ENCODE results near the gene EHMT2.
"Not testable (repeated sequence)": the region's sequence is repeated elsewhere in the genome, so short reads cannot be mapped to it uniquely, and the experiment has no call there.

The EHMT2 gene

DNA sequence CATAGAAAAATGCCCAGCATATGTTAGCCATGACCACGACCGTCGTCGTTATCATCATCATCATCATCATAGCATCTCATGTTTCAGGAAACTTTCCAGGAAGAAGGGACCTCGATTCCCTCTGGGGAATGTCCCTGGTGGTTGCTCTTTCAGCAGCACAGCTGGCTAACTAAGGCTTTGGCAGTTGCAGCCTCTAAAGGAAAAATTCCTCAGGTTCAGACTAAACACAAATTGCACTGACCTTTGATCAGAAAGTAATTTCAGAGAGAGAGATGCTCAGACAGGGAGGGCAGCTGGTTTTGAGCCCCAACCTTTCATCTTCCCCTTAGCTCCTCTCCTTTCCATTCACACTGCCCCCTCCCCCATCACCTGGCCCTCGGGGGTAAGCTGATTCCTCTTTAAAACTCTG is 42.8 kb upstream of the EHMT2 start:
- no peak for ATAC-seq (ENCODE audit: insufficient read depth, low read depth)
- no peak for DNase-seq
- H4K20me1 ChIP-seq (ENCODE audit: insufficient read depth, low read length) = no peaks in the 10 kb centered on the region; the same call in 1 of the 2 replicates
- H3K4me3 ChIP-seq (ENCODE audit: low read depth in 1 of 2, low read length in 2 of 2) = no peak overlapping the region
- TF ChIP-seq EZH2 (IDR thresholded peaks at IDR 0.05; ENCODE audit: borderline replicate concordance, low read depth, low read length, severe bottlenecking) = no peak
- TF ChIP-seq, protein P1, sequence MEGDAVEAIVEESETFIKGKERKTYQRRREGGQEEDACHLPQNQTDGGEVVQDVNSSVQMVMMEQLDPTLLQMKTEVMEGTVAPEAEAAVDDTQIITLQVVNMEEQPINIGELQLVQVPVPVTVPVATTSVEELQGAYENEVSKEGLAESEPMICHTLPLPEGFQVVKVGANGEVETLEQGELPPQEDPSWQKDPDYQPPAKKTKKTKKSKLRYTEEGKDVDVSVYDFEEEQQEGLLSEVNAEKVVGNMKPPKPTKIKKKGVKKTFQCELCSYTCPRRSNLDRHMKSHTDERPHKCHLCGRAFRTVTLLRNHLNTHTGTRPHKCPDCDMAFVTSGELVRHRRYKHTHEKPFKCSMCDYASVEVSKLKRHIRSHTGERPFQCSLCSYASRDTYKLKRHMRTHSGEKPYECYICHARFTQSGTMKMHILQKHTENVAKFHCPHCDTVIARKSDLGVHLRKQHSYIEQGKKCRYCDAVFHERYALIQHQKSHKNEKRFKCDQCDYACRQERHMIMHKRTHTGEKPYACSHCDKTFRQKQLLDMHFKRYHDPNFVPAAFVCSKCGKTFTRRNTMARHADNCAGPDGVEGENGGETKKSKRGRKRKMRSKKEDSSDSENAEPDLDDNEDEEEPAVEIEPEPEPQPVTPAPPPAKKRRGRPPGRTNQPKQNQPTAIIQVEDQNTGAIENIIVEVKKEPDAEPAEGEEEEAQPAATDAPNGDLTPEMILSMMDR (IDR thresholded peaks at IDR 0.05; ENCODE audit: borderline replicate concordance, extremely low read depth, low read length, poor library complexity, severe bottlenecking) = no peak
- peaks cover 13% of the 10 kb centered on the region for H3K27me3 ChIP-seq (ENCODE audit: insufficient read depth, low read length, poor library complexity)
- no peaks in the 10 kb centered on the region for H3K4me1 ChIP-seq (ENCODE audit: insufficient read depth, low read length)
- no peak overlapping the region for H3K27ac ChIP-seq (ENCODE audit: low read length)
- no peaks in the 10 kb centered on the region for H3K79me2 ChIP-seq (ENCODE audit: insufficient read depth, low read length)
- H2AFZ ChIP-seq (ENCODE audit: low read depth, low read length) = no peak overlapping the region
- H3K9ac ChIP-seq (ENCODE audit: low read depth, low read length) = no peak overlapping the region
- H3K36me3 ChIP-seq (ENCODE audit: insufficient read depth, low read length) = no peaks in the 10 kb centered on the region
- H3K4me2 ChIP-seq (ENCODE audit: insufficient read depth, low read length) = no peak overlapping the region
- H3K9me3 ChIP-seq (ENCODE audit: insufficient read depth, low read length, severe bottlenecking) = no peaks in the 10 kb centered on the region

DNA sequence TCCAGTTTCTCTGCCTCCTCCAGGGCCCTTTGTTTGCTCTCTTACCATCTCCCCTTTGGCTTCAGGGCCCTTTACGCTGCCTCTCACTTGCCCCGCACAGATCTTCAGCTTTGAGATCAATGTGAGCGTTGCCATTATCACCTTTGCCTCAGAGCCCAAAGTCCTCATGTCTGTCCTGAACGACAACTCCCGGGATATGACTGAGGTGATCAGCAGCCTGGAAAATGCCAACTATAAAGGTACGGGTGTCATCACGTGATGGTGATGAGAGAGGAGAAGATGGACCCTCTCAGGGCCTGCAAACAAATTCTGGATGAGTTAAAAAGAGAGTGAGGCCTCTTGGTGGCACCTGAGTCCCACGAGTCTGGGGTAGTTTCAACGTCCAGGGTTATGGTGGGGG is 38.3 kb upstream of the EHMT2 start:
- no peak overlapping the region for H2AFZ ChIP-seq (ENCODE audit: low read depth, low read length)
- H3K4me2 ChIP-seq (ENCODE audit: insufficient read depth, low read length) = no peak overlapping the region

DNA sequence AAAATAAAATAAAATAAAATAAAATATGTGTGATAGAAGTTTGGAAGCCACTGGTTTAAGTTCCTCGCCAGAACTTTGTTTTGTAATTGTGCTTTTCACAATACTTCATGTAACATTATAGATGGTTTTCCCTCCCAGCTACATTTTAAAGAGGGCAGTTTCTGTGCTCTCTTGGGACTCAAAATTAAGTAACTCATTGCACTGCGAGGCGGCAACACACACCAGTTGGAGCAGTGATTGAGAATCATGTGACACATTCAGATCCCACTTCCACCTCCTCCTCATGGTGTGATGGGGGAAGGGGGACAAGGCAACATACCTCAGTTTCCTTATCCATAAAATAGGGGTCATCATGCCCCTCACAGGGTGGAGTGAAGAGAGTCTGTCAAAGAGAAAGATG is 37.5 kb upstream of the EHMT2 start:
- TF ChIP-seq, protein P1 (IDR thresholded peaks at IDR 0.05; ENCODE audit: borderline replicate concordance, extremely low read depth, low read length, poor library complexity, severe bottlenecking) = no peak
- TF ChIP-seq EZH2 (IDR thresholded peaks at IDR 0.05; ENCODE audit: borderline replicate concordance, low read depth, low read length, severe bottlenecking) = no peak
- no peaks in the 10 kb centered on the region for H3K36me3 ChIP-seq (ENCODE audit: insufficient read depth, low read length)
- peaks cover 3% of the 10 kb centered on the region for H3K27me3 ChIP-seq (ENCODE audit: insufficient read depth, low read length, poor library complexity)
- H4K20me1 ChIP-seq (ENCODE audit: insufficient read depth, low read length) = no peaks in the 10 kb centered on the region
- DNase-seq = no peak
- no peak overlapping the region for H2AFZ ChIP-seq (ENCODE audit: low read depth, low read length)
- no peaks in the 10 kb centered on the region for H3K9me3 ChIP-seq (ENCODE audit: insufficient read depth, low read length, severe bottlenecking)
- H3K27ac ChIP-seq (ENCODE audit: low read length) = no peak overlapping the region
- no peaks in the 10 kb centered on the region for H3K79me2 ChIP-seq (ENCODE audit: insufficient read depth, low read length)
- ATAC-seq (ENCODE audit: insufficient read depth, low read depth) = no peak
- H3K4me2 ChIP-seq (ENCODE audit: insufficient read depth, low read length) = no peak overlapping the region
- no peak overlapping the region for H3K4me3 ChIP-seq (ENCODE audit: low read depth in 1 of 2, low read length in 2 of 2)
- no peak overlapping the region for H3K9ac ChIP-seq (ENCODE audit: low read depth, low read length)
- no peaks in the 10 kb centered on the region for H3K4me1 ChIP-seq (ENCODE audit: insufficient read depth, low read length)

More for the DNA sequence above, 38.3 kb upstream of the EHMT2 start:
- no peak for DNase-seq
- ATAC-seq (ENCODE audit: insufficient read depth, low read depth) = no peak
- H3K9me3 ChIP-seq (ENCODE audit: insufficient read depth, low read length, severe bottlenecking) = no peaks in the 10 kb centered on the region
- no peak overlapping the region for H3K9ac ChIP-seq (ENCODE audit: low read depth, low read length)
- peaks cover 3% of the 10 kb centered on the region for H3K27me3 ChIP-seq (ENCODE audit: insufficient read depth, low read length, poor library complexity)
- TF ChIP-seq, protein P1 (IDR thresholded peaks at IDR 0.05; ENCODE audit: borderline replicate concordance, extremely low read depth, low read length, poor library complexity, severe bottlenecking) = no peak
- TF ChIP-seq EZH2 (IDR thresholded peaks at IDR 0.05; ENCODE audit: borderline replicate concordance, low read depth, low read length, severe bottlenecking) = no peak
- no peaks in the 10 kb centered on the region for H3K79me2 ChIP-seq (ENCODE audit: insufficient read depth, low read length)
- no peaks in the 10 kb centered on the region for H3K4me1 ChIP-seq (ENCODE audit: insufficient read depth, low read length)
- no peaks in the 10 kb centered on the region for H3K36me3 ChIP-seq (ENCODE audit: insufficient read depth, low read length)
- H4K20me1 ChIP-seq (ENCODE audit: insufficient read depth, low read length) = no peaks in the 10 kb centered on the region
- no peak overlapping the region for H3K27ac ChIP-seq (ENCODE audit: low read length)
- H3K4me3 ChIP-seq (ENCODE audit: low read depth in 1 of 2, low read length in 2 of 2) = no peak overlapping the region

DNA sequence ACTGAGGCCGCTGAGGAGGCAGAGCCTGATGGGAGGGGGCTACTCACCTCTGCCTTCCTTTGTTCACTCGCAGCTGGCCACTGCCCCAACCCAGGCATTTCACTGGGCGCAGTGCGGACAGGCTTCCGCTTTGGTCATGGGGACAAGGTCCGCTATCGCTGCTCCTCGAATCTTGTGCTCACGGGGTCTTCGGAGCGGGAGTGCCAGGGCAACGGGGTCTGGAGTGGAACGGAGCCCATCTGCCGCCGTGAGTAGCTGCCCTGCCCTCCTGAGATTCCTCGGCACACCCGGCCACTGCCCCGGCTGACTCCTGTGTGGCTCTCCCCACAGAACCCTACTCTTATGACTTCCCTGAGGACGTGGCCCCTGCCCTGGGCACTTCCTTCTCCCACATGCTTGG is 36.0 kb upstream of the EHMT2 start:
- TF ChIP-seq EZH2 (IDR thresholded peaks at IDR 0.05; ENCODE audit: borderline replicate concordance, low read depth, low read length, severe bottlenecking) = no peak
- TF ChIP-seq, protein P1 (IDR thresholded peaks at IDR 0.05; ENCODE audit: borderline replicate concordance, extremely low read depth, low read length, poor library complexity, severe bottlenecking) = no peak
- DNase-seq (no peak), ATAC-seq (ENCODE audit: insufficient read depth, low read depth) (no peak)
- H3K4me1 ChIP-seq (ENCODE audit: insufficient read depth, low read length) = no peaks in the 10 kb centered on the region
- no peaks in the 10 kb centered on the region for H3K9me3 ChIP-seq (ENCODE audit: insufficient read depth, low read length, severe bottlenecking)
- no peak overlapping the region for H3K4me2 ChIP-seq (ENCODE audit: insufficient read depth, low read length)
- no peaks in the 10 kb centered on the region for H4K20me1 ChIP-seq (ENCODE audit: insufficient read depth, low read length)
- H3K27ac ChIP-seq (ENCODE audit: low read length) = no peak overlapping the region
- no peaks in the 10 kb centered on the region for H3K36me3 ChIP-seq (ENCODE audit: insufficient read depth, low read length)
- no peak overlapping the region for H2AFZ ChIP-seq (ENCODE audit: low read depth, low read length)
- no peaks in the 10 kb centered on the region for H3K79me2 ChIP-seq (ENCODE audit: insufficient read depth, low read length)
- H3K27me3 ChIP-seq (ENCODE audit: insufficient read depth, low read length, poor library complexity) = peaks cover 3% of the 10 kb centered on the region
- no peak overlapping the region for H3K4me3 ChIP-seq (ENCODE audit: low read depth in 1 of 2, low read length in 2 of 2)
- H3K9ac ChIP-seq (ENCODE audit: low read depth, low read length) = no peak overlapping the region

DNA sequence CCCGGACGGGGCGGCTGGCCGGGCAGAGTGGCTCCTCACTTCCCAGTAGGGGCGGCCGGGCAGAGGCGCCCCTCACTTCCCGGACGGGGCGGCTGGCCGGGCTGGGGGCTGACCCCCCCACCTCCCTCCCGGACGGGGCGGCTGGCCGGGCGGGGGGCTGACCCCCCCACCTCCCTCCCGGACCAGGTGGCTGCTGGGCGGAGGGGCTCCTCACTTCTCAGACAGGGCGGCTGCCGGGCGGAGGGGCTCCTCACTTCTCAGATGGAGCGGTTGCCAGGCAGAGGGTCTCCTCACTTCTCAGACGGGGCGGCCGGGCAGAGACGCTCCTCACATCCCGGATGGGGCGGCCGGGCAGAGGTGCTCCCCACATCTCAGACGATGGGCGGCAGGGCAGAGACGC is 34.6 kb upstream of the EHMT2 start:
- H3K36me3 ChIP-seq (ENCODE audit: insufficient read depth, low read length); DNase-seq; H3K27me3 ChIP-seq (ENCODE audit: insufficient read depth, low read length, poor library complexity); H3K9me3 ChIP-seq (ENCODE audit: insufficient read depth, low read length, severe bottlenecking); H3K4me1 ChIP-seq (ENCODE audit: insufficient read depth, low read length); H2AFZ ChIP-seq (ENCODE audit: low read depth, low read length); H4K20me1 ChIP-seq (ENCODE audit: insufficient read depth, low read length); H3K9ac ChIP-seq (ENCODE audit: low read depth, low read length); ATAC-seq (ENCODE audit: insufficient read depth, low read depth); H3K4me3 ChIP-seq (ENCODE audit: low read depth in 1 of 2, low read length in 2 of 2); H3K27ac ChIP-seq (ENCODE audit: low read length); H3K79me2 ChIP-seq (ENCODE audit: insufficient read depth, low read length); H3K4me2 ChIP-seq (ENCODE audit: insufficient read depth, low read length): not testable (repeated sequence)
